Tibial nerve (tissue), 4 donors: Measurements from ENCODE around the gene FAM184A. TPM values are rescaled to one million over a fixed set of nuclear protein-coding genes. Genes with fewer than 3 reads are reported as not detected.

Source experiments
- DNase-seq, 2 donors: peaks; one replicate each; pipeline ENCODE4 v3.0.0-alpha.2; 2019; ENCODE audit warnings: low spot score in 2 of 2
- H3K27ac ChIP-seq, 4 donors: fragments of 200-600 bp; sonication (generic) in 3 of 4; one replicate each; pipeline ENCODE4 v1.5.1; 2017 to 2019; ENCODE audit warnings: mild to moderate bottlenecking in 1 of 4
- H3K27me3 ChIP-seq, 2 donors: fragments of 200-600 bp; sonication (generic) in 1 of 2; one replicate each; pipeline versions ENCODE4 v1.5.1 to v1.6.0; 2017 to 2019
- H3K36me3 ChIP-seq, 3 donors: fragments of 200-600 bp; sonication (generic); one replicate each; pipeline ENCODE4 v1.5.1; 2018 to 2019
- H3K4me1 ChIP-seq, 4 donors: fragments of 200-600 bp; sonication (generic) in 3 of 4; one replicate each; pipeline ENCODE4 v1.5.1; 2017 to 2019
- H3K4me3 ChIP-seq, 4 donors: fragments of 200-600 bp; sonication (generic) in 3 of 4; one replicate each; pipeline ENCODE4 v1.5.1; 2017 to 2019; ENCODE audit warnings: mild to moderate bottlenecking in 1 of 4, moderate library complexity in 1 of 4
- H3K9me3 ChIP-seq, 4 donors: fragments of 200-600 bp; sonication (generic) in 3 of 4; one replicate each; pipeline ENCODE4 v1.5.1; 2017 to 2019
- EP300 ChIP-seq, 2 donors: sonication (generic); formaldehyde crosslinking; IDR thresholded peaks; one replicate each; pipeline ENCODE4 v1.6.1; 2017; ENCODE audit warnings: antibody characterized with exemption in 2 of 2, mild to moderate bottlenecking in 1 of 2
- POLR2A ChIP-seq, 2 donors: fragments of 450-650 bp; IDR thresholded peaks; one replicate each; pipeline ENCODE4 v1.6.1; 2017; ENCODE audit warnings: antibody characterized with exemption in 2 of 2, mild to moderate bottlenecking in 2 of 2, moderate library complexity in 2 of 2
- WGBS, 2 donors: methylation state at CpG; one replicate each; pipeline ENCODE4 v1.1.5; 2018; 5-methylcytosine and 5-hydroxymethylcytosine counted together
- small RNA-seq: library from RNA; depleted of rRNA; stranded (forward); fragments of <200 nt; gene quantifications from one replicate; pipeline ENCODE3, GENCODE V24; 2016
- total RNA-seq, 4 donors: library from RNA; depleted of rRNA; stranded (reverse); fragments of >200 nt; gene quantifications; one replicate each; pipeline ENCODE4 v1.1.0, GENCODE V29; 2016
- TF ChIP-seq, protein P1 (sequence below), 5 experiments: fragments of 200-600 bp in 3 of 5; fragments of 450-650 bp in 2 of 5; sonication (generic) in 3 of 5; IDR thresholded peaks; one replicate each; pipeline ENCODE4 v1.5.1; 2016 to 2019; ENCODE audit warnings: antibody characterized with exemption in 5 of 5, mild to moderate bottlenecking in 3 of 5, moderate library complexity in 2 of 5

FAM184A gene
- total RNA-seq, 4 donors from 2014 or later, result 3.6 to 11.2 (median 8.3) TPM

DNA sequence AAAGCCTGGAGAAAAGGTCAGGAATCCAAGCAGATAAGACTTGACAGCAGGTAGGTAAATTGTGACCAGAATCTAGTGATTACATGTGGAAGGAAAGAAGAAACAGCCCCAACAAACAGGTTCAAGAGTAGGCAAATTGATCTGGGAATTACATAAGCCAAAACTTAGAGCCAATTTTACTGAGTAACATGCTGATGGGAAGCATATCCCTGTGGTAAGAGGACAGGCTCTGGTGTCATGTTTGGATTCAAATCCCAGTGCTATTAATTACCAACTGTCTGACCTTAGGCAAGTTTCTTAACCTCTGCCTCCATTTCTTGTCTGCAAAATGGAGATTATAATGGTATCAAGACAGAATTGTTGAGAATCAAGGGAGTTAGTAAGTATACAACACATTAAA lies 163.9 kb downstream of the FAM184A start:
- TF ChIP-seq POLR2A (IDR thresholded peaks at IDR 0.05), result no peak
- TF ChIP-seq, protein P1, sequence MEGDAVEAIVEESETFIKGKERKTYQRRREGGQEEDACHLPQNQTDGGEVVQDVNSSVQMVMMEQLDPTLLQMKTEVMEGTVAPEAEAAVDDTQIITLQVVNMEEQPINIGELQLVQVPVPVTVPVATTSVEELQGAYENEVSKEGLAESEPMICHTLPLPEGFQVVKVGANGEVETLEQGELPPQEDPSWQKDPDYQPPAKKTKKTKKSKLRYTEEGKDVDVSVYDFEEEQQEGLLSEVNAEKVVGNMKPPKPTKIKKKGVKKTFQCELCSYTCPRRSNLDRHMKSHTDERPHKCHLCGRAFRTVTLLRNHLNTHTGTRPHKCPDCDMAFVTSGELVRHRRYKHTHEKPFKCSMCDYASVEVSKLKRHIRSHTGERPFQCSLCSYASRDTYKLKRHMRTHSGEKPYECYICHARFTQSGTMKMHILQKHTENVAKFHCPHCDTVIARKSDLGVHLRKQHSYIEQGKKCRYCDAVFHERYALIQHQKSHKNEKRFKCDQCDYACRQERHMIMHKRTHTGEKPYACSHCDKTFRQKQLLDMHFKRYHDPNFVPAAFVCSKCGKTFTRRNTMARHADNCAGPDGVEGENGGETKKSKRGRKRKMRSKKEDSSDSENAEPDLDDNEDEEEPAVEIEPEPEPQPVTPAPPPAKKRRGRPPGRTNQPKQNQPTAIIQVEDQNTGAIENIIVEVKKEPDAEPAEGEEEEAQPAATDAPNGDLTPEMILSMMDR (IDR thresholded peaks at IDR 0.05), result no peak
- TF ChIP-seq EP300 (IDR thresholded peaks at IDR 0.05), result no peak
- Histone ChIP-seq H3K27me3 (no peaks in the 10 kb centered on the region), H3K9me3 (no peaks in the 10 kb centered on the region), H3K4me3 (no peak overlapping the region), H3K4me1 (no peaks in the 10 kb centered on the region), H3K27ac (no peak overlapping the region), H3K36me3 (peaks cover 0 to 86% (median 4%) of the 10 kb centered on the region in 3 donors)
- DNase-seq, result no peak

DNA sequence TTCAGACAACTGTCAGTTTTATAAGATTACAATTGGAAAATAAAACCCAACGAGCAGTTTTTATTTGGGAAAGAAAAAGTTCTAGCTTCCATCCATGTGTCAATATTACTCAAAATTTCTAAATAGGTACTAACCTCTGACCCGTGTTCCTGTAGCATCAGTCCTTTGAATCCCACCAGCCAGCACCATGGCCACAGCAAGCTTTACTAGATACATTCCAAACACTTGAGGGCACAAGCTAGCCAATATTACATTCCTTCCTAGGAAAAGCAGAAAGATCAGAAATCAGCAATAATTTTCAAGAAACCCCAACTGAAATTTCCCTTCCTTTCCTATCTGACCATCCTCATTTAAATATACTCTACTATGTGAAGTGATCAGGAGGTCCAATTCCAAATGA lies 165.3 kb downstream of the FAM184A start:
- H3K4me3 ChIP-seq, result no peak overlapping the region
- TF ChIP-seq EP300 (IDR thresholded peaks at IDR 0.05) (no peak), POLR2A (IDR thresholded peaks at IDR 0.05) (no peak)
- TF ChIP-seq, protein P1 (IDR thresholded peaks at IDR 0.05), result no peak
- peaks cover 0 to 93% (median 4%) of the 10 kb centered on the region in 3 donors for H3K36me3 ChIP-seq
- no peaks in the 10 kb centered on the region for H3K9me3 ChIP-seq
- no peaks in the 10 kb centered on the region for H3K27me3 ChIP-seq
- H3K4me1 ChIP-seq, result peaks cover 0 to 2% (median 0%) of the 10 kb centered on the region in 4 donors
- no peak overlapping the region for H3K27ac ChIP-seq
- WGBS, 2 donors, result 79 to 89% methylated on average over 2 of the region's 2 CpGs
- DNase-seq, result no peak

DNA sequence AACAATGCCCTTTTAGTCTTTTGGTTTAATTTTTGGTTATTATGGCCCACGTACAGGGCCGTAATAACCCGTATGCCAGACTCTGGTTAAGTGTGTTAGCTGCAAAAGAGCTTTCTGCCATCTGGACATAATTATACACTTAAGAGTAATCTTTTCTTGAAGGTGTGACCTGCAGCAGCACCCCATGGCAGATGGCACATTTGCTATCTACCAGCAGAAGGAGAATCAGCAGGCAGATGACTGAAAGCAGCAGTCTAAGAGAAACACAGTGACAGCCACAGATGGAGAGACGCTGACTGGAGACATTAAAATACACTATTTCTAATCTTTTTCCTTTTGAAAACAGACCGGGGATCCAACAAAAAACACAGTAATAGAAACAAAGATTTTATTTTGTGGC lies 165.8 kb downstream of the FAM184A start:
- TF ChIP-seq POLR2A (IDR thresholded peaks at IDR 0.05) (no peak), EP300 (IDR thresholded peaks at IDR 0.05) (no peak)
- TF ChIP-seq, protein P1 (IDR thresholded peaks at IDR 0.05), result no peak
- Histone ChIP-seq H3K4me3 (no peak overlapping the region), H3K4me1 (peaks cover 0 to 4% (median 0%) of the 10 kb centered on the region in 4 donors), H3K27ac (no peak overlapping the region), H3K9me3 (no peaks in the 10 kb centered on the region), H3K27me3 (no peaks in the 10 kb centered on the region), H3K36me3 (peaks cover 0 to 98% (median 4%) of the 10 kb centered on the region in 3 donors)
- DNase-seq, result no peak
- 74 to 79% methylated on average over 5 of the region's 5 CpGs for WGBS, 2 donors

Small RNA genes within 50 kb of the gene (small RNA-seq; reads per million reads assigned to genes)
- gene MIR548B, result not detected
- gene RF00019, result not detected

Other genes with a start within 250 kb of the FAM184A start
- 10 to 100 TPM in 3 of 4 donors, 1 to 10 TPM in 1; 8.6 to 14.2 (median 13.0) TPM for gene ASF1A, start 184.5 kb downstream of the FAM184A start, total RNA-seq
- gene MCM9, start 143.5 kb downstream of the FAM184A start, total RNA-seq, result 10 to 100 TPM; 11.2 to 18.0 (median 17.4) TPM